Smooth muscle cell (in vitro differentiated cells): ENCODE data around the gene ZNF800. TPM values are rescaled to one million over a fixed set of nuclear protein-coding genes. Genes with fewer than 3 reads are reported as not detected.

Experiments
- DNase-seq: peaks from one replicate; lab custom pipeline; 2025; ENCODE audit not compliant: unreplicated experiment; lab: John Stamatoyannopoulos, UW
- H2AFZ ChIP-seq: fragments of 200-600 bp; sonication (generic); 2 replicates; pipeline ENCODE4 v1.6.0; 2016; ENCODE audit warnings: antibody characterized with exemption, low read depth, mild to moderate bottlenecking
- H3F3A ChIP-seq: fragments of 200-600 bp; sonication (generic); 2 replicates; pipeline ENCODE4 v1.6.0; 2017; ENCODE audit warnings: antibody characterized with exemption, low read depth
- H3K27ac ChIP-seq: fragments of 200-600 bp; sonication (generic); 2 replicates; pipeline ENCODE4 v1.5.1; 2016; ENCODE audit warnings: low read depth, mild to moderate bottlenecking
- H3K27me3 ChIP-seq: fragments of 200-600 bp; sonication (generic); 2 replicates; pipeline ENCODE4 v1.6.1; 2016; ENCODE audit warnings: low read depth, mild to moderate bottlenecking
- H3K36me3 ChIP-seq: fragments of 200-600 bp; sonication (generic); 2 replicates; pipeline ENCODE4 v1.5.1; 2016; ENCODE audit warnings: low read depth
- H3K4me1 ChIP-seq: fragments of 200-600 bp; sonication (generic); 2 replicates; pipeline ENCODE4 v1.5.1; 2016; ENCODE audit warnings: low read depth
- H3K4me2 ChIP-seq: fragments of 200-600 bp; sonication (generic); 2 replicates; pipeline ENCODE4 v1.6.0; 2016; ENCODE audit warnings: mild to moderate bottlenecking
- H3K4me3 ChIP-seq: fragments of 200-600 bp; sonication (generic); 2 replicates; pipeline ENCODE4 v1.5.1; 2016; ENCODE audit warnings: mild to moderate bottlenecking
- H3K79me2 ChIP-seq: fragments of 200-600 bp; sonication (generic); 2 replicates; pipeline ENCODE4 v1.6.0; 2016; ENCODE audit warnings: low read depth, mild to moderate bottlenecking
- H3K9ac ChIP-seq: fragments of 200-600 bp; sonication (generic); 2 replicates; pipeline ENCODE4 v1.6.0; 2016; ENCODE audit warnings: low read depth
- H3K9me3 ChIP-seq: fragments of 200-600 bp; sonication (generic); replicated peaks from 2 replicates; pipeline ENCODE4 v1.5.1; 2016; ENCODE audit warnings: low read depth
- H4K20me1 ChIP-seq: fragments of 200-600 bp; sonication (generic); 2 replicates; pipeline ENCODE4 v1.6.0; 2016; ENCODE audit warnings: low read depth
- WGBS: methylation state at CpG from one replicate; pipeline ENCODE4 v1.1.7; 2016; ENCODE audit warnings: low lambda C conversion rate; 5-methylcytosine and 5-hydroxymethylcytosine counted together
- polyA plus RNA-seq: library from polyadenylated mRNA; unstranded; fragments of >200 nt; fragmentation: Nextera tagmentation; extraction: Ambion mirVana; gene quantifications from 2 replicates; pipeline ENCODE4 v1.2.1, GENCODE V29; 2016
- total RNA-seq: library from RNA; depleted of rRNA; stranded (reverse); fragments of >200 nt; gene quantifications from 2 replicates; pipeline ENCODE4 v1.2.3, GENCODE V29; 2014
- TF ChIP-seq, protein P1 (sequence below): fragments of 200-600 bp; sonication (generic); IDR thresholded peaks from 2 replicates; pipeline ENCODE4 v1.5.1; 2017; ENCODE audit warnings: borderline replicate concordance, mild to moderate bottlenecking, antibody characterized with exemption; ENCODE audit not compliant: insufficient read depth, poor library complexity, severe bottlenecking

Gene ZNF800
- total and polyA plus RNA-seq, 2 experiments from 2014 or later: 12.8 to 23.5 TPM

DNA sequence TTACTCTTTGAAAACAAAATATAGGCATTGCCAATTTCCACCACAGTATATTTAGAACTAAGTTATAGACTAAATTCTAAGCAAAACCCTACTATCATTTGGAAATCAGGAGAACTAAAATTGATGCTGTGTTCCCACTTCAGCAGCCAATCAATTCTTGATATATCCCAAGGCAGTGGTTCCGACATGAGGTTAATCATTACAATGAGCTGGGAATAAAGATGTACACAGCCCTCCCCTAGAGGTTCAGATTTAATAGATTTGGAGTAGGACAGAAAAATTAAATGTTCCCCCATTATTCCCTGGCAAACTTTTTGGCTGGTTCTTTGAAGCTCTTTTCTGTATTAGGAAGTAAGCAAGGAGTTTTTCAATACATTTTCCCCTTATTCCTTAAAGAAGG is 15.1 kb downstream of the ZNF800 start:
- Histone ChIP-seq H3K79me2 (peaks cover 59% of the 10 kb centered on the region), H3K27me3 (no peaks in the 10 kb centered on the region), H3K4me1 (no peaks in the 10 kb centered on the region), H3K9ac (no peak overlapping the region), H3K36me3 (peaks cover 20% of the 10 kb centered on the region), H2AFZ (no peak overlapping the region), H3K27ac (no peak overlapping the region), H4K20me1 (peaks cover 66% of the 10 kb centered on the region), H3F3A (no peaks in the 10 kb centered on the region), H3K4me2 (no peak overlapping the region), H3K4me3 (no peak overlapping the region), H3K9me3 (no peaks in the 10 kb centered on the region)
- TF ChIP-seq, protein P1, sequence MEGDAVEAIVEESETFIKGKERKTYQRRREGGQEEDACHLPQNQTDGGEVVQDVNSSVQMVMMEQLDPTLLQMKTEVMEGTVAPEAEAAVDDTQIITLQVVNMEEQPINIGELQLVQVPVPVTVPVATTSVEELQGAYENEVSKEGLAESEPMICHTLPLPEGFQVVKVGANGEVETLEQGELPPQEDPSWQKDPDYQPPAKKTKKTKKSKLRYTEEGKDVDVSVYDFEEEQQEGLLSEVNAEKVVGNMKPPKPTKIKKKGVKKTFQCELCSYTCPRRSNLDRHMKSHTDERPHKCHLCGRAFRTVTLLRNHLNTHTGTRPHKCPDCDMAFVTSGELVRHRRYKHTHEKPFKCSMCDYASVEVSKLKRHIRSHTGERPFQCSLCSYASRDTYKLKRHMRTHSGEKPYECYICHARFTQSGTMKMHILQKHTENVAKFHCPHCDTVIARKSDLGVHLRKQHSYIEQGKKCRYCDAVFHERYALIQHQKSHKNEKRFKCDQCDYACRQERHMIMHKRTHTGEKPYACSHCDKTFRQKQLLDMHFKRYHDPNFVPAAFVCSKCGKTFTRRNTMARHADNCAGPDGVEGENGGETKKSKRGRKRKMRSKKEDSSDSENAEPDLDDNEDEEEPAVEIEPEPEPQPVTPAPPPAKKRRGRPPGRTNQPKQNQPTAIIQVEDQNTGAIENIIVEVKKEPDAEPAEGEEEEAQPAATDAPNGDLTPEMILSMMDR: no peak
- DNase-seq: no peak
- 100% methylated on average over 1 of the region's 1 CpG for WGBS

DNA sequence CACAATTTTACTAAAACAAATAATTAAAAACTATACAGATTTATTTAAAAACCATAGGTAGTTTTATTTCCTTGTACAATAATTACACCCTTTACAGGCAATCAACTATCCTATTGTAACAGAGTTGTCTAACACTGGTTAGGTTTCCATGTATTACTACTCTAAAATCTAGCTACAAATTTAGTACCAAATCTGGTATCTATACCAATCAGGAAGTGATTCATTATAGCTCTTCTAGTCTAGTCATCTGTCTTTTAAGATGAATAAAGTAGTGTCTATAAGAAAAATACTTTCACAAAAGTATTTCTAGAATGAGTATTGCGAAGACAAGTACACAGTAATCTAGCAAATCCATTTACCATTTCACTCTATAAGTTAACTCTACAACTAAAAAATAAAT is 16.9 kb downstream of the ZNF800 start:
- DNase-seq: no peak
- Histone ChIP-seq H3K27ac (no peak overlapping the region), H4K20me1 (peaks cover 56% of the 10 kb centered on the region), H3K36me3 (peaks cover 21% of the 10 kb centered on the region), H2AFZ (no peak overlapping the region), H3K4me1 (no peaks in the 10 kb centered on the region), H3K27me3 (no peaks in the 10 kb centered on the region), H3F3A (no peaks in the 10 kb centered on the region), H3K9me3 (no peaks in the 10 kb centered on the region), H3K79me2 (peaks cover 45% of the 10 kb centered on the region), H3K9ac (no peak overlapping the region), H3K4me2 (no peak overlapping the region), H3K4me3 (no peak overlapping the region)
- 100% methylated on average over 1 of the region's 1 CpG for WGBS
- TF ChIP-seq, protein P1: no peak

DNA sequence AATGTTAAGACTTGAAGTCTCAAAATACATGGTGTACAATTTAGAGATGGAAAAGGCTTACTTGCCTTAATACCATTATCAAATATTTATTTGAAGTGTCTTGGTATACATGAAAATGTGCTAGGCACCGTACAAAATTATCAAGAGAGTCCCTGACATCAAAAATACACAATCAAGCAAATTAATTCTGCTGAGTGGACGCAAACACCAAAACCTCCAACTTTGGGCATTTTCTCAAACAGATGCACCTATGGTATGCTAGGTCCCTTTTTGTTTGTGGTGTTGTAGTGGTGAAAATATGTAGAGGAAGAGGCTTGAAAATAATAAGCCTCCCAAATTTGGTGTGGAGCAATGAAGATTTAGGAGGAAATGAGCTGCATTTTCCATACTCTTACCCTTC is 24.8 kb downstream of the ZNF800 start:
- Histone ChIP-seq H2AFZ (no peak overlapping the region), H3K79me2 (peaks cover 22% of the 10 kb centered on the region), H3F3A (no peaks in the 10 kb centered on the region), H3K4me3 (no peak overlapping the region), H4K20me1 (peaks cover 82% of the 10 kb centered on the region), H3K27ac (no peak overlapping the region), H3K4me1 (no peaks in the 10 kb centered on the region), H3K27me3 (no peaks in the 10 kb centered on the region), H3K9ac (no peak overlapping the region), H3K36me3 (peaks cover 3% of the 10 kb centered on the region), H3K4me2 (no peak overlapping the region), H3K9me3 (no peaks in the 10 kb centered on the region)
- no peak for DNase-seq
- 96% methylated on average over 2 of the region's 2 CpGs for WGBS
- TF ChIP-seq, protein P1: no peak

DNA sequence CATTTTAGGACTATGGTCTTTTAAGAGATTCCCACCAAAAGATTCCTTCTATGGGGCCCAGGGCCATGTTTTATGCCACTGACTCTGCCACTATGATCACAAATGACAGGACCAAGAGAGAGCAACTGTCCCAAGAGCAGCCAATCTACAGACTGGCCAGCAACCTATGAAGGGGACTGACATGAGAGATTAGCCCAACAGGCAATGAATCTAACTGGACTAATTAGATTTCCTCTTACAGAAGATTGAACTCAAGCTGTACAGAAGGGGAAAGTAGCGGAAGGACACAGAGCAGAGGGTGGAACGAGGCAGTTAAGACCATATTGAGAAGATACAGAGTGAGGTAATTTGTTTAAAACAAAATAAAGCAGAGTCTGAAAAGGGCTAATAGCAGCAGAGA is 25.8 kb downstream of the ZNF800 start:
- Histone ChIP-seq H2AFZ (no peak overlapping the region), H3K27me3 (no peaks in the 10 kb centered on the region), H3K9me3 (no peaks in the 10 kb centered on the region), H3K79me2 (peaks cover 18% of the 10 kb centered on the region), H3F3A (no peaks in the 10 kb centered on the region), H3K4me1 (no peaks in the 10 kb centered on the region), H3K9ac (no peak overlapping the region), H4K20me1 (peaks cover 83% of the 10 kb centered on the region), H3K36me3 (no peaks in the 10 kb centered on the region), H3K4me3 (no peak overlapping the region), H3K4me2 (no peak overlapping the region), H3K27ac (no peak overlapping the region)
- 98% methylated on average over 2 of the region's 2 CpGs for WGBS
- DNase-seq: no peak
- TF ChIP-seq, protein P1: no peak
